Upper lobe of left lung (tissue), 6 donors: ENCODE results near the gene MIEF1. TPM values are rescaled to one million over a fixed set of nuclear protein-coding genes. Genes with fewer than 3 reads are reported as not detected.

Source experiments
- ATAC-seq, 2 donors: fragments of 200-7000 bp; cut with Tn5 transposase; one replicate each; pipeline ENCODE4 v1.9.1; 2022; ENCODE audit warnings: mild to moderate bottlenecking in 2 of 2, moderate library complexity in 2 of 2; ENCODE audit not compliant: low FRiP score in 2 of 2
- DNase-seq, 2 donors: peaks; one replicate each; pipeline ENCODE4 v3.0.0-alpha.2; 2019 to 2020
- H3K27ac ChIP-seq, 4 donors: fragments of 200-600 bp; sonication (generic); one replicate each; pipeline ENCODE4 v1.5.1; 2016 to 2019
- H3K27me3 ChIP-seq, 4 donors: fragments of 200-600 bp; sonication (generic); one replicate each; pipeline ENCODE4 v1.5.1; 2017 to 2019
- H3K36me3 ChIP-seq, 4 donors: fragments of 200-600 bp; sonication (generic); one replicate each; pipeline ENCODE4 v1.5.1; 2016 to 2019
- H3K4me1 ChIP-seq, 4 donors: fragments of 200-600 bp; sonication (generic); one replicate each; pipeline ENCODE4 v1.5.1; 2018 to 2019
- H3K4me3 ChIP-seq, 4 donors: fragments of 200-600 bp; sonication (generic); one replicate each; pipeline ENCODE4 v1.5.1; 2017 to 2019; ENCODE audit warnings: mild to moderate bottlenecking in 2 of 4, moderate library complexity in 1 of 4
- H3K9me3 ChIP-seq, 4 donors: fragments of 200-600 bp; sonication (generic); one replicate each; pipeline ENCODE4 v1.5.1; 2018 to 2019
- EP300 ChIP-seq, 4 donors: sonication (generic); formaldehyde crosslinking; IDR thresholded peaks; one replicate each; pipeline ENCODE4 v1.5.1; 2017; ENCODE audit warnings: antibody characterized with exemption in 4 of 4, control low read depth in 2 of 4
- POLR2A ChIP-seq, 4 donors: fragments of 450-650 bp; IDR thresholded peaks; one replicate each; pipeline ENCODE4 v1.5.1; 2016 to 2017; ENCODE audit warnings: antibody characterized with exemption in 4 of 4, mild to moderate bottlenecking in 2 of 4
- POLR2AphosphoS5 ChIP-seq, 2 donors: sonication (generic); formaldehyde crosslinking; IDR thresholded peaks; one replicate each; pipeline ENCODE4 v1.5.1; 2017; ENCODE audit warnings: antibody characterized with exemption in 2 of 2
- WGBS, 2 donors: methylation state at CpG; one replicate each; pipeline ENCODE4 v1.1.5; 2017 to 2018; 5-methylcytosine and 5-hydroxymethylcytosine counted together
- total RNA-seq, 6 donors: library from RNA; depleted of rRNA in 4 of 6; stranded (reverse); fragments of >200 nt in 4 of 6; gene quantifications; one replicate each; pipeline versions ENCODE4 v1.1.0 to v1.2.1, GENCODE V29; 2016 to 2021
- TF ChIP-seq, protein P1 (sequence below), 6 experiments: fragments of 450-650 bp in 4 of 6; fragments of 200-600 bp in 2 of 6; sonication (generic) in 2 of 6; IDR thresholded peaks; one replicate each; pipeline ENCODE4 v1.5.1; 2016 to 2019; ENCODE audit warnings: antibody characterized with exemption in 6 of 6
- donor health status: DM: no; HTN: no; CAD: no; lungs with moderate emphysema.
- donor health status: DM: no; HTN: yes; CAD: no; lungs with severe emphysema.

MIEF1 gene
- total RNA-seq, 6 donors from 2014 or later: 10.5 to 35.3 (median 25.6) TPM

DNA sequence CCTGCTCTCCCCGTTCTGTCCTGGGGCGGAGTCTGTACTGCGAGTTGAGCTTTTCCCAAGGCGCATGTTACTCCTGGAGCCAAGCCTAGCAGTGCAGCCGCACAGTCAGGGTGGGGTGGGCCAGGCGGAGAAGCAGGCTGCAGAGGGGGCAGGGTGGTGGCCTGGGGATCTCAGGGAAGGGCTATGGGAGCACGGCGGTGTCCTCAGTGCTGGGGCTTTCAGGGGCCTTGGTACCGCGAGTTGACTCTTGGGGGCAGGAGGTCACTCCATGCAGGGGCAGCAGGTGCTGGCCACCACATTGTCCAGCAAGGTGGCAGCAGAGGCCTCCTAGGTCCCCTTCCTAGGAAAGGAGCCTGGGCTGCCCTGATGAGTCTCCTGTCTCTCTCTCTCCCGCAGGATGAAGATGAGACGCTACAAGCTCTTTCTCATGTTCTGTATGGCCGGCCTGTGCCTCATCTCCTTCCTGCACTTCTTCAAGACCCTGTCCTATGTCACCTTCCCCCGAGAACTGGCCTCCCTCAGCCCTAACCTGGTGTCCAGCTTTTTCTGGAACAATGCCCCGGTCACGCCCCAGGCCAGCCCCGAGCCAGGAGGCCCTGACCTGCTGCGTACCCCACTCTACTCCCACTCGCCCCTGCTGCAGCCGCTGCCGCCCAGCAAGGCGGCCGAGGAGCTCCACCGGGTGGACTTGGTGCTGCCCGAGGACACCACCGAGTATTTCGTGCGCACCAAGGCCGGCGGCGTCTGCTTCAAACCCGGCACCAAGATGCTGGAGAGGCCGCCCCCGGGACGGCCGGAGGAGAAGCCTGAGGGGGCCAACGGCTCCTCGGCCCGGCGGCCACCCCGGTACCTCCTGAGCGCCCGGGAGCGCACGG is 14.9 kb upstream of the MIEF1 start:
- no peak overlapping the region for H3K4me3 ChIP-seq
- no peak overlapping the region for H3K27ac ChIP-seq
- ATAC-seq (no peak), DNase-seq (peak in 1 of 2 donors; percentile 82)
- no peaks in the 10 kb centered on the region for H3K9me3 ChIP-seq
- 91 to 92% methylated on average over 35 to 45 of the region's 45 CpGs for WGBS, 2 donors
- H3K4me1 ChIP-seq: peaks cover 0 to 11% (median 4%) of the 10 kb centered on the region in 4 donors
- no peak for TF ChIP-seq EP300 (IDR thresholded peaks at IDR 0.05)
- no peaks in the 10 kb centered on the region for H3K27me3 ChIP-seq
- peaks cover 0 to 11% (median 2%) of the 10 kb centered on the region in 4 donors for H3K36me3 ChIP-seq

DNA sequence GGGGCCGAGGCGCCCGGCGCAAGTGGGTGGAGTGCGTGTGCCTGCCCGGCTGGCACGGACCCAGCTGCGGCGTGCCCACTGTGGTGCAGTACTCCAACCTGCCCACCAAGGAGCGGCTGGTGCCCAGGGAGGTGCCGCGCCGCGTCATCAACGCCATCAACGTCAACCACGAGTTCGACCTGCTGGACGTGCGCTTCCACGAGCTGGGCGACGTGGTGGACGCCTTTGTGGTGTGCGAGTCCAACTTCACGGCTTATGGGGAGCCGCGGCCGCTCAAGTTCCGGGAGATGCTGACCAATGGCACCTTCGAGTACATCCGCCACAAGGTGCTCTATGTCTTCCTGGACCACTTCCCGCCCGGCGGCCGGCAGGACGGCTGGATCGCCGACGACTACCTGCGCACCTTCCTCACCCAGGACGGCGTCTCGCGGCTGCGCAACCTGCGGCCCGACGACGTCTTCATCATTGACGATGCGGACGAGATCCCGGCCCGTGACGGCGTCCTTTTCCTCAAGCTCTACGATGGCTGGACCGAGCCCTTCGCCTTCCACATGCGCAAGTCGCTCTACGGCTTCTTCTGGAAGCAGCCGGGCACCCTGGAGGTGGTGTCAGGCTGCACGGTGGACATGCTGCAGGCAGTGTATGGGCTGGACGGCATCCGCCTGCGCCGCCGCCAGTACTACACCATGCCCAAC is 14.1 kb upstream of the MIEF1 start:
- Histone ChIP-seq H3K27ac (no peak overlapping the region), H3K4me1 (peaks cover 0 to 11% (median 4%) of the 10 kb centered on the region in 4 donors), H3K4me3 (no peak overlapping the region), H3K36me3 (peaks cover 0 to 11% (median 2%) of the 10 kb centered on the region in 4 donors), H3K27me3 (no peaks in the 10 kb centered on the region), H3K9me3 (no peaks in the 10 kb centered on the region)
- no peak for ATAC-seq
- WGBS, 2 donors: 96 to 97% methylated on average over 42 to 70 of the region's 70 CpGs
- DNase-seq: peak in 1 of 2 donors; percentile 85
- TF ChIP-seq EP300 (IDR thresholded peaks at IDR 0.05) (no peak), POLR2A (IDR thresholded peaks at IDR 0.05) (no peak), POLR2AphosphoS5 (IDR thresholded peaks at IDR 0.05) (no peak)
- TF ChIP-seq, protein P1, sequence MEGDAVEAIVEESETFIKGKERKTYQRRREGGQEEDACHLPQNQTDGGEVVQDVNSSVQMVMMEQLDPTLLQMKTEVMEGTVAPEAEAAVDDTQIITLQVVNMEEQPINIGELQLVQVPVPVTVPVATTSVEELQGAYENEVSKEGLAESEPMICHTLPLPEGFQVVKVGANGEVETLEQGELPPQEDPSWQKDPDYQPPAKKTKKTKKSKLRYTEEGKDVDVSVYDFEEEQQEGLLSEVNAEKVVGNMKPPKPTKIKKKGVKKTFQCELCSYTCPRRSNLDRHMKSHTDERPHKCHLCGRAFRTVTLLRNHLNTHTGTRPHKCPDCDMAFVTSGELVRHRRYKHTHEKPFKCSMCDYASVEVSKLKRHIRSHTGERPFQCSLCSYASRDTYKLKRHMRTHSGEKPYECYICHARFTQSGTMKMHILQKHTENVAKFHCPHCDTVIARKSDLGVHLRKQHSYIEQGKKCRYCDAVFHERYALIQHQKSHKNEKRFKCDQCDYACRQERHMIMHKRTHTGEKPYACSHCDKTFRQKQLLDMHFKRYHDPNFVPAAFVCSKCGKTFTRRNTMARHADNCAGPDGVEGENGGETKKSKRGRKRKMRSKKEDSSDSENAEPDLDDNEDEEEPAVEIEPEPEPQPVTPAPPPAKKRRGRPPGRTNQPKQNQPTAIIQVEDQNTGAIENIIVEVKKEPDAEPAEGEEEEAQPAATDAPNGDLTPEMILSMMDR (IDR thresholded peaks at IDR 0.05): no peak

DNA sequence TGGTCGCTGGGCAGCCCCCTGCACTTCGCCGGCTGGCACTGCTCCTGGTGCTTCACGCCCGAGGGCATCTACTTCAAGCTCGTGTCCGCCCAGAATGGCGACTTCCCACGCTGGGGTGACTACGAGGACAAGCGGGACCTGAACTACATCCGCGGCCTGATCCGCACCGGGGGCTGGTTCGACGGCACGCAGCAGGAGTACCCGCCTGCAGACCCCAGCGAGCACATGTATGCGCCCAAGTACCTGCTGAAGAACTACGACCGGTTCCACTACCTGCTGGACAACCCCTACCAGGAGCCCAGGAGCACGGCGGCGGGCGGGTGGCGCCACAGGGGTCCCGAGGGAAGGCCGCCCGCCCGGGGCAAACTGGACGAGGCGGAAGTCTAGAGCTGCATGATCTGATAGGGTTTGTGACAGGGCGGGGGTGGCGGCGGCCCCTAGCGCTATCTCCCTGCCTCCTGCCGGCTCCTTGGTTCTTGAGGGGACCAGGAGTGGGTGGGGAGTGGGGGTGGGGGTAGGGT is 13.5 kb upstream of the MIEF1 start:
- no peaks in the 10 kb centered on the region for H3K9me3 ChIP-seq
- ATAC-seq: no peak
- WGBS, 2 donors: 93 to 100% methylated on average over 6 to 25 of the region's 39 CpGs

DNA sequence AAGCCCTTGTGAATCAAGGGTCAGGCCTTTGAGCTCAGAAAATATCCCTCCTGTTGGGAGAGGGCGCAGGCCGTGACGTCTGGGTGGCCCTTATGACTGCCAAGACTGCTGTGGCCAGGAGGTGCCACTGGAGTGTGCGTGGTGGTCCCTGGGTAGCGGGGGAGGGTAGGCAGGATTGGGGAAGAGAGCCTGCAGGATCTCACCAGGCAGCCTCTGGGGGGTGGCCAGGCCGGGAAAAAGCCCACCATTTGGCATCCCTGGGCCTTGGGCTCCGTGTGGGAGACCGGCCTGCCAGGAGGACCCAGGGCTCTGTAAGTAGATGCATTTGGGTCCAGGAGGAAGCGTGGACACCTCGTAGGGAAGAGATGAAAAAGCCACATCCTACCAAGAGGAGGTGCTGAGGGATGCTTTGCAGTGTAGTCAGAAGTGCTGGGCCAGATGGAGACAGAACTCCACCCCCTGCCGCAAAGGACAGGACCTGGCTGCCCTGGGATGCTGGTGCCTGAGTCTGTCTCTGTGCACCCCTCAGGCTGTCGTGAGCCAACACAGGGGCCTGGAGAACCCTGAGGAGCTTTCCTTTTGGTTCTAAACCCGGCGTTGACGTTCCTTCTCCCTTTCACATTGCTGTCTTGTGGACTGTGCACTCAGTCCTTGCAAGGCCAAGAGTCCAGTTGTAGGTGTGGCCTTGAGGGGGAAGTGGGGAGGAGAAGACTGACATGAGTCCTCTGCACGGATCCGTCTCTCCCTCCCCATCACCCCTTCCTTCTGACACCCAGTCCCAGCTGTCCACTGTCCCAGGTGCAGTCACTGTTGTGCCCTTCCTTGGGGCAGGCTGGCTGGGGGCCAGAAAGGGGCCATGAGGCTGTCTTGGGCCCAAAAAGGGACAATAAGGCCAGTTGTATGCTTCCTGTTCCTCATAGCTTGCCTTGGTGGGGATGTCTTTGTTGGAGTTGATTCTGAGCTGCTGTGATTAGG is 12.7 kb upstream of the MIEF1 start:
- ATAC-seq: peak; percentile 18 to 35
- H3K4me1 ChIP-seq: peaks cover 0 to 17% (median 6%) of the 10 kb centered on the region in 4 donors
- H3K4me3 ChIP-seq: no peak overlapping the region
- 84 to 85% methylated on average over 17 of the region's 17 CpGs for WGBS, 2 donors
- H3K27ac ChIP-seq: no peak overlapping the region
- H3K9me3 ChIP-seq: no peaks in the 10 kb centered on the region
- H3K36me3 ChIP-seq: peaks cover 0 to 11% (median 2%) of the 10 kb centered on the region in 4 donors
- no peaks in the 10 kb centered on the region for H3K27me3 ChIP-seq
- TF ChIP-seq, protein P1 (IDR thresholded peaks at IDR 0.05): no peak
- TF ChIP-seq POLR2AphosphoS5 (IDR thresholded peaks at IDR 0.05): no peak
- no peak for TF ChIP-seq EP300 (IDR thresholded peaks at IDR 0.05)
- no peak for TF ChIP-seq POLR2A (IDR thresholded peaks at IDR 0.05)
- DNase-seq: no peak

More for the DNA sequence above, 13.5 kb upstream of the MIEF1 start:
- H3K4me3 ChIP-seq: no peak overlapping the region
- H3K36me3 ChIP-seq: peaks cover 0 to 11% (median 2%) of the 10 kb centered on the region in 4 donors
- no peaks in the 10 kb centered on the region for H3K27me3 ChIP-seq
- H3K27ac ChIP-seq: no peak overlapping the region
- peak in 1 of 2 donors; percentile 83 for DNase-seq
- H3K4me1 ChIP-seq: peaks cover 0 to 17% (median 4%) of the 10 kb centered on the region in 4 donors
- no peak for TF ChIP-seq EP300 (IDR thresholded peaks at IDR 0.05)
- no peak for TF ChIP-seq POLR2A (IDR thresholded peaks at IDR 0.05)
- no peak for TF ChIP-seq POLR2AphosphoS5 (IDR thresholded peaks at IDR 0.05)
- TF ChIP-seq, protein P1 (IDR thresholded peaks at IDR 0.05): no peak
